SK-N-SH treated with all-trans-retinoic acid at 6 μM for 48 hours (cell line): Measurements from ENCODE around the gene NKAPD1.

Experiments
- ARNTL ChIP-seq: fragments of 450-650 bp; formaldehyde crosslinking; IDR thresholded peaks from 2 replicates; pipeline ENCODE4 v1.5.0; 2020; ENCODE audit warnings: low read depth, mild to moderate bottlenecking, moderate library complexity, borderline replicate concordance
- BACH2 ChIP-seq: fragments of 250-450 bp; sonication (Bioruptor Pico); IDR thresholded peaks from 2 replicates; pipeline ENCODE4 v1.9.0; 2021; ENCODE audit warnings: mild to moderate bottlenecking, borderline replicate concordance
- GLIS3 ChIP-seq: fragments of 250-450 bp; sonication (Bioruptor Pico); IDR thresholded peaks from 2 replicates; pipeline ENCODE4 v1.5.0; 2020; ENCODE audit warnings: mild to moderate bottlenecking, moderate library complexity
- ISL1 ChIP-seq: fragments of 250-450 bp; sonication (Bioruptor Pico); IDR thresholded peaks from 2 replicates; pipeline ENCODE4 v2.1.2; 2022; ENCODE audit warnings: mild to moderate bottlenecking, moderate library complexity
- PPARA ChIP-seq: fragments of 250-450 bp; sonication (Bioruptor Pico); IDR thresholded peaks from 2 replicates; pipeline ENCODE4 v1.5.0; 2020; ENCODE audit warnings: mild to moderate bottlenecking, borderline replicate concordance
- RARB ChIP-seq: fragments of 250-450 bp; sonication (Bioruptor Pico); IDR thresholded peaks from 2 replicates; pipeline ENCODE4 v1.8.0; 2021; ENCODE audit warnings: mild to moderate bottlenecking, moderate library complexity
- TCF4 ChIP-seq: fragments of 250-450 bp; sonication (Bioruptor Pico); IDR thresholded peaks from 2 replicates; pipeline ENCODE4 v1.8.0; 2021; ENCODE audit warnings: mild to moderate bottlenecking, moderate library complexity, borderline replicate concordance

GRCh38 chr11:112062923-112063322 lies 11.2 kb upstream of the NKAPD1 start:
- TF ChIP-seq TCF4 (CRISPR knock-in tag) (no peak), RARB (CRISPR knock-in tag) (no peak), GLIS3 (CRISPR knock-in tag) (no peak), ISL1 (CRISPR knock-in tag) (no peak), ARNTL (CRISPR knock-in tag) (no peak), BACH2 (CRISPR knock-in tag) (no peak), PPARA (no peak)
